Uterus (tissue), 2 donors: ENCODE results near the gene GPR78.

Source experiments
- POLR2A ChIP-seq, 2 donors: fragments of 450-650 bp; IDR thresholded peaks; one replicate each; pipeline ENCODE4 v1.6.1; 2016; ENCODE audit warnings: antibody characterized with exemption in 2 of 2, mild to moderate bottlenecking in 1 of 2, moderate library complexity in 1 of 2
- TF ChIP-seq, protein P1 (sequence below), 4 experiments: fragments of 200-600 bp in 2 of 4; fragments of 450-650 bp in 2 of 4; sonication (generic) in 2 of 4; IDR thresholded peaks; one replicate each; pipeline ENCODE4 v1.5.1; 2016 to 2019; ENCODE audit warnings: antibody characterized with exemption in 4 of 4, mild to moderate bottlenecking in 2 of 4, moderate library complexity in 1 of 4

DNA sequence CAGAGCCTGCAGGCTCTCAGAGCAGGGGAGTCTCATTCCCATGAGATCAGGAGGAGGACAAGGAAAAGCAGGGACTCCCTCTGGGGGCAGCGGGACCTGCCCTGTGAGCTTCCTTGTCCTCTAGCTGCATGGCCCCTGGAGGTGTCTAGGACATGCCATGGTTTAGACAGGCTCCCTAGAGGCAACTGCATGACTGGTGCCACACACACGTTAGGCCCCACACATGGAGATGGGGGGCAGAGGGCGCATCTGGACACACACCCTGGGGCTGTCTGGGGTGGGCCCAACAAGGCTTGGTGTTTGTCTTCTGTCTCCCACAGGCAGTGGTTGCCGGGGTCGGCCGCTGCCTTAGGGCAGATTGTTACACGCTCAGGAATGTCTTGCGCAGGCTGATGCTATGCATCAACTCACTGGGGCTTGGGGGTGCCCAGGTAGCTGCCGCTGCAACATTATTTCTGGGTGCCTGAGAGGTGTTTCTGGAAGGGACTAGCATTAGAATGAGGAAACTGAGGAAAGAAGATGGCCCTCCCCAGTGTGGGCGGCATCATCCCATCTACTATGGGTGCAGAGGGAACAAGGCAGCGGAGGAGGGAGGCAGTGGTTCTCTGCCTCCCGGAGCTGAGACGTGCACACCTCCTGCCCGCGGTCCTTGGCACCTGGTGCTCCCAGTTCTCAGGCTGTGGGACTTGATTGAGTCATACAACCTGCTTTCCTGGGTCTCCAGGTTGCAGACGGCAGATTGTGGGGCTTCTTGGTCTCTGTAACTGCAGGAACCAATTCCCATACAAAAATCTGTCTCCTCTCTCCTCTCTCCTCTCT lies 32.1 kb upstream of the GPR78 start:
- TF ChIP-seq, protein P1, sequence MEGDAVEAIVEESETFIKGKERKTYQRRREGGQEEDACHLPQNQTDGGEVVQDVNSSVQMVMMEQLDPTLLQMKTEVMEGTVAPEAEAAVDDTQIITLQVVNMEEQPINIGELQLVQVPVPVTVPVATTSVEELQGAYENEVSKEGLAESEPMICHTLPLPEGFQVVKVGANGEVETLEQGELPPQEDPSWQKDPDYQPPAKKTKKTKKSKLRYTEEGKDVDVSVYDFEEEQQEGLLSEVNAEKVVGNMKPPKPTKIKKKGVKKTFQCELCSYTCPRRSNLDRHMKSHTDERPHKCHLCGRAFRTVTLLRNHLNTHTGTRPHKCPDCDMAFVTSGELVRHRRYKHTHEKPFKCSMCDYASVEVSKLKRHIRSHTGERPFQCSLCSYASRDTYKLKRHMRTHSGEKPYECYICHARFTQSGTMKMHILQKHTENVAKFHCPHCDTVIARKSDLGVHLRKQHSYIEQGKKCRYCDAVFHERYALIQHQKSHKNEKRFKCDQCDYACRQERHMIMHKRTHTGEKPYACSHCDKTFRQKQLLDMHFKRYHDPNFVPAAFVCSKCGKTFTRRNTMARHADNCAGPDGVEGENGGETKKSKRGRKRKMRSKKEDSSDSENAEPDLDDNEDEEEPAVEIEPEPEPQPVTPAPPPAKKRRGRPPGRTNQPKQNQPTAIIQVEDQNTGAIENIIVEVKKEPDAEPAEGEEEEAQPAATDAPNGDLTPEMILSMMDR (IDR thresholded peaks at IDR 0.05): no peak
- TF ChIP-seq POLR2A (IDR thresholded peaks at IDR 0.05): no peak
